GM13977 (cell line): ENCODE results near the gene PHF10.
A peak's percentile ranks its signal among the peaks of the same experiment; 100 is the strongest.

ENCODE experiments used
- DNase-seq: peaks from one replicate; pipeline ENCODE4 v3.0.0; 2012; ENCODE audit warnings: low spot score
- CTCF ChIP-seq: IDR thresholded peaks from 2 replicates; pipeline ENCODE4 v1.5.1; 2012; ENCODE audit warnings: mild to moderate bottlenecking, control low read depth; ENCODE audit not compliant: insufficient read depth; ENCODE audit errors: extremely low read depth, missing control alignments
- in situ Hi-C: fragments of 300-500 bp; cut with MboI; formaldehyde crosslinking; loops from one replicate; pipeline ENCODE4 v1.12.0; 2022; ENCODE audit warnings: low sequenced_read_pairs, low pct_unique_long_range_greater_than_20kb, mixed read lengths, inconsistent platforms; ENCODE audit not compliant: unreplicated experiment

The PHF10 gene

GRCh38 chr6:169738204-169738975 is 14.1 kb upstream of the PHF10 start:
- in situ Hi-C loops: no loop called here
- no peak for TF ChIP-seq CTCF
- DNase-seq: no peak

GRCh38 chr6:169729961-169730360 is 5.7 kb upstream of the PHF10 start:
- in situ Hi-C loops: no loop called here
- DNase-seq: no peak
- TF ChIP-seq CTCF: no peak

- no peak for TF ChIP-seq CTCF
- in situ Hi-C loops: no loop called here
- DNase-seq: no peak
Measured at GRCh38 chr6:169726963-169727362, 2.7 kb upstream of the PHF10 start.

GRCh38 chr6:169726049-169726400 is 1.7 kb upstream of the PHF10 start:
- no peak for TF ChIP-seq CTCF
- in situ Hi-C loops: no loop called here
- DNase-seq: no peak

GRCh38 chr6:169725125-169726048 is 1.1 kb upstream of the PHF10 start:
- DNase-seq: no peak
- in situ Hi-C loops: no loop called here
- TF ChIP-seq CTCF: no peak

- in situ Hi-C loops: no loop called here
- peak; percentile 81 for DNase-seq
- no peak for TF ChIP-seq CTCF
Measured at GRCh38 chr6:169723991-169724493, 258 bp downstream of the PHF10 start.
